Testis (tissue), 2 donors: ENCODE measurements around the gene RNF125.

Experiments
- POLR2A ChIP-seq: fragments of 450-650 bp; IDR thresholded peaks from one replicate; pipeline ENCODE4 v1.6.1; 2017; ENCODE audit warnings: antibody characterized with exemption, mild to moderate bottlenecking, moderate library complexity
- TF ChIP-seq, protein P1 (sequence below), 3 experiments: fragments of 450-650 bp in 2 of 3; fragments of 200-600 bp in 1 of 3; sonication (generic) in 1 of 3; IDR thresholded peaks; one replicate each; pipeline ENCODE4 v1.5.1; 2016 to 2019; ENCODE audit warnings: antibody characterized with exemption in 3 of 3, mild to moderate bottlenecking in 2 of 3, moderate library complexity in 1 of 3

DNA sequence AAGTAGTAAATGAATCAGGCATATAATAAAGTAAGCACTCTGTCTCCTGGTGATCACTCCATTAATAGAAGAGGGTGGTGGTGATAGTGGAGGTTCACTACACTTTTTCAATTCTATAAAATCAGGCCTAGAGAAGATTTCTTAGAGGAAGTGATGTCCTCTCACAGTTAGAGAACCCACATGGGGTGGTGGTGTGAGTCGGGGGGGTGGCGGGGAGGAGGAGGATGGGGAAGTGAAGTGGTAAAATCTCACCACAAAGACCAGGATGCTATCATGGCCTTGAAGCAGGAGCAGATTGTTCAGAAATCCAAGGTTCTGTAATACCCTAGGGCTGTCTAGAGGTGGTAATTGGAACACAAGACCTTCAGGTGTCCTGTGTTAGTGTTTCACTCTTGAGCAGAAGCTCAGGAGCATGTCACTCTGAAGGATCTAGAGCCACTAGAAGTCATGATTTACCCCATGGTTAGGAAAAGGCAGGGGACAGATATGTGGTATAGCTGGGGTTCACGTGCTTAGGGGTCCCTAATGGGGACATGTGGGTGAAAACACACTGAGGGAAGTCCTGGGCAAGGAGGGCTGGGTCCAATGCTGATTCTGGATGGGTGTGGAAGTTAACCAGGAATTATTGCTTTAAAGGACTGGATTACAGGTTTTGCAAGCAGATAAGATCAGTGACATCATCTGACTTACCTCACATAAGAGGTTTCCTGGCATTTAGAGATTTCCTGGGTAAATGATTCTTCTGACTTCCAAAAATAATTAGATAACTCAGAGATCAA lies 31.0 kb downstream of the RNF125 start:
- TF ChIP-seq POLR2A: no peak
- TF ChIP-seq, protein P1, sequence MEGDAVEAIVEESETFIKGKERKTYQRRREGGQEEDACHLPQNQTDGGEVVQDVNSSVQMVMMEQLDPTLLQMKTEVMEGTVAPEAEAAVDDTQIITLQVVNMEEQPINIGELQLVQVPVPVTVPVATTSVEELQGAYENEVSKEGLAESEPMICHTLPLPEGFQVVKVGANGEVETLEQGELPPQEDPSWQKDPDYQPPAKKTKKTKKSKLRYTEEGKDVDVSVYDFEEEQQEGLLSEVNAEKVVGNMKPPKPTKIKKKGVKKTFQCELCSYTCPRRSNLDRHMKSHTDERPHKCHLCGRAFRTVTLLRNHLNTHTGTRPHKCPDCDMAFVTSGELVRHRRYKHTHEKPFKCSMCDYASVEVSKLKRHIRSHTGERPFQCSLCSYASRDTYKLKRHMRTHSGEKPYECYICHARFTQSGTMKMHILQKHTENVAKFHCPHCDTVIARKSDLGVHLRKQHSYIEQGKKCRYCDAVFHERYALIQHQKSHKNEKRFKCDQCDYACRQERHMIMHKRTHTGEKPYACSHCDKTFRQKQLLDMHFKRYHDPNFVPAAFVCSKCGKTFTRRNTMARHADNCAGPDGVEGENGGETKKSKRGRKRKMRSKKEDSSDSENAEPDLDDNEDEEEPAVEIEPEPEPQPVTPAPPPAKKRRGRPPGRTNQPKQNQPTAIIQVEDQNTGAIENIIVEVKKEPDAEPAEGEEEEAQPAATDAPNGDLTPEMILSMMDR (IDR thresholded peaks at IDR 0.05): no peak
